HuH-7 (cell line): Measurements from ENCODE around the gene GON7.

Experiments
- DNase-seq: peaks from one replicate; pipeline ENCODE4 v3.0.0; 2011; ENCODE audit warnings: low spot score

GON7 gene

DNA sequence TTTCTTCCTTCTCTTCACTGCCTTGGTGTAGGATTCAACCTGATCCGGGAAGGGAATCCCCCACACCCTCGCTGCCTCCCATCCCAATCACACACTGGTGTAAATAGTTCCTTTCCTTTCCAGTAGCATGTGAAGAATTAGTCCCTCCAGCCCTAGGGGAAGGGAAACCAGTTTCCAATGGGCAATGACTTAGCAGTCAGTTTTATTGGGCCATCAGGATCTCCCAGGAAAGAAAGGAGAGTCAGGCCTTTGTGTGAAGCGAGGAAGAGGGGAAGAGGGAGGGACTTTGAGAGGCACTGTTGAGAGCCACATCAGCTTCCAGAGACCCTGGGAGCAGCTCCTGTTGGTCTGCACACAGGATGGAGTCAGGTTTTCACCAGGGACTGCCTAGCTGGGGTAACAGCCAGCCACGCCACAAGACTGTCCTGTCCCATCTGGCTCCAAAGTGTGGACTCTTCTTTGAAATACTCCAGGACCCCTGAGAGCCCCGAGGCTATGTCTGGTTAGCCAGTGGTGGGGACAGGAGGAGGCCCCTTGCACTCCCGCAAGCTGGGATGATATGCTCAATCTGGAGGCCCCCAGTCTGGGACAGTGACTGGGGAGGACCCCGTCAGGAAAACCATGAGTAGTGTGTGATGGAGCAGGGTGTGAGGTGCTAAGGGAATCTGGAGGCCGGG lies 50.0 kb downstream of the GON7 start:
- DNase-seq, result no peak

DNA sequence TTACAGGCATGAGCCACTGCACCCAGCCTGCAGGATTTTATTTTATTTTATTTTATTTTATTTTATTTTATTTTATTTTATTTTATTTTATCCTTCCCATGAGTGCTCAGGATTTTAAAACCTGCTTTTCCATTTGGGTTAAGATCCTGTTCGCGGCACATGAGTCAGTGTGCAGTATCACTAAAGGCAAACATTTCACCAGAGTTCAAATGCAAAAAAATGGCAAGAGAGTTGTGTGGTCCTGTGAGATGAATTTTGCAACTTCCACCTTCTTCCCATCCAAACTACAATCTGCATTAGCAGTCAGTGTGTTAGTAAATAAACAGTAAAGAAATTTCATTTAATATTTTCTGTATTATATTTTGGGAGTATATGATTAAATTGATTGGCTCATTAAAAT lies 51.2 kb downstream of the GON7 start:
- DNase-seq, result no peak

DNA sequence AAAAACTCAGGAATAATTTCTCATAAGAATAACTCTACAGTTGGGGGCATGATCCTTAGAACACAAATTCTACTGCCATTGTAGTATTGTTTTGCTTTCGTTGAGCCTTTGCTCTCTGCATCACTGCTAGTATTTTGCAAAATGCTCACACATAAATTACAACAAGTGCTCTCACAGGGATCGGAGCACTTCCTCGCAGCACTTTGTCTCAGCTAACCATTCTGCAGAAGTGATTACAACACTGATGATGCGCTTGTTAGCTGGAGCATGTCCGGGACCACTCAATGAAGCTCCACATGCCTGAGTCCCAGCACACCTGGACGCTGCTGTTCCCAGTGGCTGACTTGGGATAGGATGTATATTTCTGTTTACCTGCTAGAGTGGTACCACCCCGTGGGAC lies 53.7 kb downstream of the GON7 start:
- no peak for DNase-seq
